Esophagus muscularis mucosa (tissue), 4 donors: Measurements from ENCODE around the gene GARIN3. TPM values are rescaled to one million over a fixed set of nuclear protein-coding genes. Genes with fewer than 3 reads are reported as not detected.
A peak's percentile ranks its signal among the peaks of the same experiment; 100 is the strongest.

Experiments used
- DNase-seq: peaks from one replicate; pipeline ENCODE4 v3.0.0-alpha.2; 2017; ENCODE audit errors: extremely low spot score
- H3K27ac ChIP-seq, 4 donors: fragments of 200-600 bp; sonication (generic); replicated peaks in 1 of 4; 1 replicate in 3 of 4; 2 replicates in 1 of 4; pipeline ENCODE4 v1.5.1; 2016 to 2019; ENCODE audit warnings: mild to moderate bottlenecking in 1 of 4
- H3K27me3 ChIP-seq, 4 donors: fragments of 200-600 bp; sonication (generic); one replicate each; pipeline versions ENCODE4 v1.5.1 to v1.6.0; 2016 to 2019
- H3K36me3 ChIP-seq, 4 donors: fragments of 200-600 bp; sonication (generic); one replicate each; pipeline ENCODE4 v1.5.1; 2016 to 2019
- H3K4me1 ChIP-seq, 4 donors: fragments of 200-600 bp; sonication (generic); one replicate each; pipeline ENCODE4 v1.5.1; 2016 to 2019
- H3K4me3 ChIP-seq, 4 donors: fragments of 200-600 bp; sonication (generic); 1 replicate in 2 of 4; 2 replicates in 2 of 4; pipeline ENCODE4 v1.5.1; 2016 to 2019; ENCODE audit warnings: mild to moderate bottlenecking in 4 of 4, moderate library complexity in 1 of 4
- H3K9me3 ChIP-seq, 4 donors: fragments of 200-600 bp; sonication (generic); 1 replicate in 3 of 4; 2 replicates in 1 of 4; pipeline ENCODE4 v1.5.1; 2016 to 2019
- EP300 ChIP-seq: sonication (generic); formaldehyde crosslinking; IDR thresholded peaks from one replicate; pipeline ENCODE4 v1.6.1; 2017; ENCODE audit warnings: antibody characterized with exemption
- POLR2A ChIP-seq: fragments of 450-650 bp; IDR thresholded peaks from one replicate; pipeline ENCODE4 v1.6.1; 2017; ENCODE audit warnings: antibody characterized with exemption, moderate library complexity, mild to moderate bottlenecking, low read depth
- POLR2AphosphoS5 ChIP-seq, 2 donors: sonication (generic); formaldehyde crosslinking; IDR thresholded peaks; one replicate each; pipeline ENCODE4 v1.6.1; 2017; ENCODE audit warnings: antibody characterized with exemption in 2 of 2
- WGBS: methylation state at CpG from one replicate; pipeline ENCODE4 v1.1.5; 2018; 5-methylcytosine and 5-hydroxymethylcytosine counted together
- intact Hi-C: fragments of 100-400 bp; cut with DNase I; formaldehyde crosslinking; loops from one replicate; pipeline ENCODE4 v1.15.1; 2023
- total RNA-seq, 4 donors: library from RNA; depleted of rRNA; stranded (reverse); fragments of >200 nt; gene quantifications; one replicate each; pipeline versions ENCODE4 v1.1.0 to v1.2.1, GENCODE V29; 2016
- TF ChIP-seq, protein P1 (sequence below), 3 experiments: fragments of 200-600 bp in 2 of 3; fragments of 450-650 bp in 1 of 3; sonication (generic) in 2 of 3; IDR thresholded peaks; one replicate each; pipeline ENCODE4 v1.5.1; 2017 to 2019; ENCODE audit warnings: antibody characterized with exemption in 3 of 3, mild to moderate bottlenecking in 2 of 3, moderate library complexity in 1 of 3

The GARIN3 gene
- total RNA-seq, 4 donors from 2014 or later: not detected

DNA sequence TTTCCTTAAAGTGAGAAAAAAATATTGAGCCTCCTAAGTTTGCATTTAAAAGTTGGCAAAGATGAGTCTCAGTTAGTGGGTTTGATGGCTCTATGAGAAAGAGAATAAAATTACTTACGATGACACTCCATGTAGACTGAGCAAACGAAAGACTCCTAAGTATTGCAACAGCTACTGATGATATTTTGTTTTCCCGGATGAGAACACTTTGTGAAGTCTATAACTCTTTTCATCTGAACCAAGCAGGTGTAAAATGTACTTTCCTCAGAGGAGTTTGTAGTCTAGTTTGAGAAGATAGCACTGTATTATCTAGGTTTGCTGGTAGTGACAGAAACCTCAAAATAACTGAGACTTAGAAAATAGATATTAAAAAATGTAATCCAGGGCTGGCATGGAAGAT, 12.9 kb upstream of the GARIN3 start:
- WGBS: 89% methylated on average over 3 of the region's 3 CpGs
- Histone ChIP-seq H3K36me3 (no peaks in the 10 kb centered on the region), H3K4me1 (no peaks in the 10 kb centered on the region), H3K27ac (no peak overlapping the region), H3K9me3 (peaks cover 0 to under 1% (median 0%) of the 10 kb centered on the region in 4 donors), H3K4me3 (no peak overlapping the region), H3K27me3 (peaks cover 0 to 7% (median 0%) of the 10 kb centered on the region in 4 donors)
- TF ChIP-seq EP300: no peak
- TF ChIP-seq POLR2A: no peak
- no peak for TF ChIP-seq POLR2AphosphoS5 (IDR thresholded peaks at IDR 0.05)
- TF ChIP-seq, protein P1, sequence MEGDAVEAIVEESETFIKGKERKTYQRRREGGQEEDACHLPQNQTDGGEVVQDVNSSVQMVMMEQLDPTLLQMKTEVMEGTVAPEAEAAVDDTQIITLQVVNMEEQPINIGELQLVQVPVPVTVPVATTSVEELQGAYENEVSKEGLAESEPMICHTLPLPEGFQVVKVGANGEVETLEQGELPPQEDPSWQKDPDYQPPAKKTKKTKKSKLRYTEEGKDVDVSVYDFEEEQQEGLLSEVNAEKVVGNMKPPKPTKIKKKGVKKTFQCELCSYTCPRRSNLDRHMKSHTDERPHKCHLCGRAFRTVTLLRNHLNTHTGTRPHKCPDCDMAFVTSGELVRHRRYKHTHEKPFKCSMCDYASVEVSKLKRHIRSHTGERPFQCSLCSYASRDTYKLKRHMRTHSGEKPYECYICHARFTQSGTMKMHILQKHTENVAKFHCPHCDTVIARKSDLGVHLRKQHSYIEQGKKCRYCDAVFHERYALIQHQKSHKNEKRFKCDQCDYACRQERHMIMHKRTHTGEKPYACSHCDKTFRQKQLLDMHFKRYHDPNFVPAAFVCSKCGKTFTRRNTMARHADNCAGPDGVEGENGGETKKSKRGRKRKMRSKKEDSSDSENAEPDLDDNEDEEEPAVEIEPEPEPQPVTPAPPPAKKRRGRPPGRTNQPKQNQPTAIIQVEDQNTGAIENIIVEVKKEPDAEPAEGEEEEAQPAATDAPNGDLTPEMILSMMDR (IDR thresholded peaks at IDR 0.05): no peak
- DNase-seq: no peak
- intact Hi-C loops: no loop called here

DNA sequence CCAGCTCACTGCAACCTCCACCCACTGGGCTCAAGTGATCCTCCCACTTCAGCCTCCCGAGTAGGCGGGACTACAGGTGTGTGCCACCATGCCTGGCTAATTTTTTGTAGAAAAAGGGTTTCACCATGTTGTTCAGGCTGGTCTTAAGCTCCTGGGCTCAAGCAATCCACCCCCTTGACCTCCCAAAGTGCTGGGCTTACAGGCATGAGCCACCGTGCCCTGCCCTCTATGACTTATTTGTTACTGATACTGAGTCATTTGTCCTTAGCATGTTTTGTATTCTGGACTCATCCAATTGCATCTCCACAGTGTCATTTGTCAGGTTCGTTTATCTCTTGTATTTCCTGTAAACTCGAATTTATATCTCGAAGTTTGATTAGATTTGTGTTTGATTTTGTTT, 11.9 kb upstream of the GARIN3 start:
- Histone ChIP-seq H3K9me3 (no peaks in the 10 kb centered on the region), H3K4me3 (no peak overlapping the region), H3K4me1 (no peaks in the 10 kb centered on the region), H3K36me3 (no peaks in the 10 kb centered on the region), H3K27ac (no peak overlapping the region), H3K27me3 (no peaks in the 10 kb centered on the region)
- WGBS: 64% methylated on average over 6 of the region's 6 CpGs
- TF ChIP-seq EP300 (no peak), POLR2AphosphoS5 (IDR thresholded peaks at IDR 0.05) (no peak), POLR2A (no peak)
- TF ChIP-seq, protein P1 (IDR thresholded peaks at IDR 0.05): no peak
- DNase-seq: peak; percentile 62
- intact Hi-C loops: no loop called here

DNA sequence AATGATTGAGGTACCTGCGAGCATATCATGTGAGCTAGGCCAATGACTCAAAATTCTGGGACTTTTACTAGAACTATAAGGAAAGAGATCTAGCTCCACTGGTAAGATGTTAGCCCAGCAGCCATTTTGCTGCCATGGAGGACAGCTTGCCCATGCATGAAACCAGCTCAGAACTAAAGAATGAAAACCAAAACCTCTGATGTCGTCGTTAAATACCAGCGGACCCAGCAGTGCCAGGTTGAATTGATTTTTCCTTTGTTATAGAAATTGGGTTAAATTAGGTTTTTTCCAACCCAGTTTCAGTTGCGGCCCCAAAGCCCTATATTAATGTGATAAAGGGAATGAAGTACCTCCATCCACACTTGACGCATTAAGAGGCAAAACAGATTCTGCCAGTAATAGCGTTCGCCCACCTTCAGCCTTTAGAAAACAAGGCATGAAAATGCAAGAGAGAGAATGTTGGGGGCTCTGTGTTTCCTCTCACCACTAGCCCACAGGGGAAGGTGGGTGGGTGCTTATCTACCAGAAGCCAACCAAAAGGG, 9.1 kb upstream of the GARIN3 start:
- Histone ChIP-seq H3K36me3 (no peaks in the 10 kb centered on the region), H3K4me3 (no peak overlapping the region), H3K27ac (no peak overlapping the region), H3K9me3 (no peaks in the 10 kb centered on the region), H3K4me1 (no peaks in the 10 kb centered on the region), H3K27me3 (no peaks in the 10 kb centered on the region)
- 96% methylated on average over 8 of the region's 8 CpGs for WGBS
- intact Hi-C loops: no loop called here
- TF ChIP-seq POLR2AphosphoS5 (IDR thresholded peaks at IDR 0.05): no peak
- TF ChIP-seq, protein P1 (IDR thresholded peaks at IDR 0.05): no peak
- no peak for TF ChIP-seq POLR2A
- no peak for TF ChIP-seq EP300
- peak; percentile 53 for DNase-seq

DNA sequence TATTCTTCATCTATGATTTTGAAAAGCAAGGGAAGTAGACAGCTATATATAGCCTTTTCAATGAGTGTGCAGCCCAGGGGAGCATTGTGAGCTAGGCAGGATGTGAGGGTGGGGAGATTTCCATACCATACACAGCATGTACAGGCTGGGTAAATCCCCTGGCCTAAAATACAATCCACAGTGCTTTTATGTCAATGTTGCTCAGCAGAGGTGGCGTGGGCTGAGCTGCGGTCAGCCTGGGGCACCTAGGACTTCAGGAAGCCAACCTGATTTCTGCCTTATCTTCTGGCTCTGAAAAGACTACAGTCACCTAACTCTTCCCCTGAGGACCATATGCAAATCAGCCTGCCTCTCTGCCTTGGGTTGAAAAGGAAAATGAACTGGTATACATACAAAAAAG, 6.3 kb upstream of the GARIN3 start:
- TF ChIP-seq, protein P1 (IDR thresholded peaks at IDR 0.05): no peak
- TF ChIP-seq POLR2AphosphoS5 (IDR thresholded peaks at IDR 0.05) (no peak), POLR2A (no peak), EP300 (no peak)
- Histone ChIP-seq H3K36me3 (no peaks in the 10 kb centered on the region), H3K4me1 (no peaks in the 10 kb centered on the region), H3K27ac (no peak overlapping the region), H3K4me3 (no peak overlapping the region), H3K27me3 (peaks cover 0 to 7% (median 0%) of the 10 kb centered on the region in 4 donors), H3K9me3 (no peaks in the 10 kb centered on the region)
- WGBS: 79% methylated on average over 2 of the region's 2 CpGs
- intact Hi-C loops: no loop called here
- DNase-seq: peak; percentile 83

DNA sequence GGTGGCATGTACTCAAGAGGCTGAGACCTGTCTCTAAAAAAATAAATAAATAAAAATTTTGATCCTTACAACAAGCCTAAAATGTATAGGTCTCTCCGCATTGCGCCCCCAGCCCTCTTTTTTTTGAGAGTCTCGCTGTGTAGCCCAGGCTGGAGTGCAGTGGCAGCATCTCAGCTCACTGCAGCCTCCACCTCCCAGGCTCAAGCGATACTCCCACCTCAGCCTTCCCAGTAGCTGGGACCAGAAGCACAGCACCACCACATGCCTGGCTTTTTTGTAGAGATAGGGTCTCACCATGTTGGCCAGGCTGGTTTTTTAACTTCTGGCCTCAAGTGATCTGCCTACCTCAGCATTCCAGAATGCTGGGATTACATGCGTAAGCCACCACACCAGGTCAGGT, 2.2 kb upstream of the GARIN3 start:
- Histone ChIP-seq H3K9me3 (no peaks in the 10 kb centered on the region), H3K27ac (no peak overlapping the region), H3K4me1 (no peaks in the 10 kb centered on the region), H3K27me3 (peaks cover 0 to 12% (median 0%) of the 10 kb centered on the region in 4 donors), H3K4me3 (no peak overlapping the region), H3K36me3 (no peaks in the 10 kb centered on the region)
- 95% methylated on average over 5 of the region's 5 CpGs for WGBS
- intact Hi-C loops: no loop called here
- no peak for TF ChIP-seq POLR2A
- no peak for TF ChIP-seq EP300
- TF ChIP-seq, protein P1 (IDR thresholded peaks at IDR 0.05): no peak
- TF ChIP-seq POLR2AphosphoS5 (IDR thresholded peaks at IDR 0.05): no peak
- DNase-seq: peak; percentile 77
